HCT116 (cell line): ENCODE data around the gene PGRMC2. TPM values are rescaled to one million over a fixed set of nuclear protein-coding genes. Genes with fewer than 3 reads are reported as not detected.

ENCODE experiments used
- ATAC-seq: fragments of 200-7000 bp; cut with Tn5 transposase; 2 replicates; pipeline ENCODE4 v1.9.1; 2020; ENCODE audit warnings: mild to moderate bottlenecking, moderate library complexity
- BruUV-seq: library from RNA; stranded (reverse); fragments of 400-500 nt; replicated peaks from 2 replicates; lab custom pipeline; 2021; lab: Mats Ljungman, UMichigan
- CTCF ChIA-PET: fragments of 300-600 bp; sonication (Branson Sonifier 250); formaldehyde crosslinking; loops from one replicate; lab custom pipeline; 2021; ENCODE audit warnings: antibody characterized with exemption; lab: Charles Lee
- POLR2A ChIA-PET: fragments of 300-600, 350-600 bp; sonication (Branson Sonifier 250); formaldehyde crosslinking; loops from one replicate; lab custom pipeline; 2021; ENCODE audit warnings: antibody characterized with exemption; lab: Charles Lee
- RAD21 ChIA-PET, 2 experiments: fragments of 300-600 bp; sonication (Branson Sonifier 250); formaldehyde crosslinking; loops; one replicate each; lab custom pipeline; 2023; ENCODE audit warnings: low total read pairs in 2 of 2; ENCODE audit not compliant: uncharacterized antibody in 2 of 2, unreplicated experiment in 2 of 2, low non-redundant PET in 1 of 2; lab: Charles Lee
- DNase-seq: peaks from one replicate; pipeline ENCODE4 v3.0.0-alpha.2; 2010; ENCODE audit warnings: low read depth, low spot score
- H2AFZ ChIP-seq: fragments of 200-600 bp; shearing (Covaris generic), sonication (generic); 2 replicates; pipeline ENCODE4 v1.6.1; 2017; ENCODE audit warnings: low read depth, mixed run types, mixed read lengths, antibody characterized with exemption, low read length; ENCODE audit not compliant: poor library complexity, severe bottlenecking
- H3K27ac ChIP-seq: 2 replicates; pipeline ENCODE4 v1.5.1; 2012; ENCODE audit warnings: low read depth, low read length
- H3K27me3 ChIP-seq: fragments of 200-600 bp; sonication (generic); 2 replicates; pipeline ENCODE4 v1.6.1; 2016; ENCODE audit warnings: mixed run types, low read length, mixed read lengths; ENCODE audit not compliant: insufficient read depth
- H3K36me3 ChIP-seq, 2 experiments: fragments of 200-500 bp in 1 of 2; fragments of 200-600 bp in 1 of 2; sonication (Bioruptor generic) in 1 of 2; sonication (generic) in 1 of 2; 2 replicates each; pipeline versions ENCODE4 v1.5.1 to v1.6.1; 2014 to 2016; ENCODE audit warnings: low read length in 2 of 2, inconsistent platforms in 1 of 2, mixed read lengths in 1 of 2, mixed run types in 1 of 2; ENCODE audit not compliant: insufficient read depth in 2 of 2, control insufficient read depth in 1 of 2
- H3K4me1 ChIP-seq, 2 experiments: fragments of 200-600 bp in 1 of 2; sonication (generic) in 1 of 2; 2 replicates each; pipeline versions ENCODE4 v1.5.1 to v1.6.1; 2012 to 2017; ENCODE audit warnings: low read length in 2 of 2, inconsistent platforms in 1 of 2, mild to moderate bottlenecking in 1 of 2, mixed read lengths in 1 of 2, mixed run types in 1 of 2, moderate library complexity in 1 of 2; ENCODE audit not compliant: insufficient read depth in 2 of 2, control insufficient read depth in 1 of 2
- H3K4me2 ChIP-seq: fragments of 200-600 bp; sonication (generic); 2 replicates; pipeline ENCODE4 v1.6.1; 2017; ENCODE audit warnings: mixed run types, low read length, mixed read lengths
- H3K4me3 ChIP-seq, 2 experiments: fragments of 200-600 bp in 1 of 2; sonication (generic) in 1 of 2; replicated peaks in 1 of 2; 2 replicates each; pipeline ENCODE4 v1.5.1; 2011 to 2016; ENCODE audit warnings: low read length in 2 of 2, control low read depth in 1 of 2, low read depth in 1 of 2, mild to moderate bottlenecking in 1 of 2, mixed read lengths in 1 of 2, mixed run types in 1 of 2
- H3K79me2 ChIP-seq: fragments of 200-600 bp; sonication (generic); 2 replicates; pipeline ENCODE4 v1.6.1; 2017; ENCODE audit warnings: mild to moderate bottlenecking, mixed run types, low read length, moderate library complexity, mixed read lengths; ENCODE audit not compliant: insufficient read depth
- H3K9ac ChIP-seq: fragments of 200-600 bp; sonication (generic); 2 replicates; pipeline ENCODE4 v1.6.1; 2016; ENCODE audit warnings: low read length, mixed read lengths
- H3K9me2 ChIP-seq: fragments of 200-600 bp; sonication (generic), shearing (Covaris generic); 2 replicates; pipeline ENCODE4 v1.6.1; 2017; ENCODE audit warnings: mixed run types, mild to moderate bottlenecking, moderate library complexity; ENCODE audit not compliant: insufficient read depth
- H3K9me3 ChIP-seq, 2 experiments: fragments of 200-500 bp in 1 of 2; fragments of 200-600 bp in 1 of 2; sonication (Bioruptor generic) in 1 of 2; sonication (generic) in 1 of 2; 2 replicates each; pipeline ENCODE4 v1.6.1; 2014 to 2017; ENCODE audit warnings: low read length in 2 of 2, mixed read lengths in 2 of 2, inconsistent platforms in 1 of 2, low read depth in 1 of 2, mild to moderate bottlenecking in 1 of 2, mixed run types in 1 of 2, moderate library complexity in 1 of 2; ENCODE audit not compliant: control insufficient read depth in 1 of 2, insufficient read depth in 1 of 2
- H4K20me1 ChIP-seq: fragments of 200-600 bp; sonication (generic), shearing (Covaris generic); 2 replicates; pipeline ENCODE4 v1.6.1; 2017; ENCODE audit warnings: mixed run types, mild to moderate bottlenecking, moderate library complexity; ENCODE audit not compliant: insufficient read depth
- FOSL1 ChIP-seq: IDR thresholded peaks from 2 replicates; pipeline ENCODE4 v1.6.1; 2012; ENCODE audit warnings: low read depth
- JUND ChIP-seq: IDR thresholded peaks from 2 replicates; pipeline ENCODE4 v1.6.1; 2012
- RAD21 ChIP-seq: IDR thresholded peaks from 2 replicates; pipeline ENCODE4 v1.6.1; 2012; ENCODE audit warnings: low read depth, mild to moderate bottlenecking
- SIN3A ChIP-seq: IDR thresholded peaks from 2 replicates; pipeline ENCODE4 v1.6.1; 2012; ENCODE audit warnings: low read depth
- SRF ChIP-seq: IDR thresholded peaks from 2 replicates; pipeline ENCODE4 v1.6.1; 2012; ENCODE audit warnings: low read depth
- ZFX ChIP-seq: fragments of 450-650 bp; IDR thresholded peaks from 2 replicates; pipeline ENCODE4 v1.6.1; 2017
- ZNF274 ChIP-seq: fragments of 200-500 bp; sonication (Bioruptor generic); IDR thresholded peaks from 2 replicates; pipeline ENCODE4 v1.6.1; 2014; ENCODE audit warnings: mild to moderate bottlenecking, low read depth, low read length, inconsistent platforms
- intact Hi-C: fragments of 100-400 bp; cut with micrococcal nuclease; formaldehyde crosslinking; loops from 2 replicates; pipeline ENCODE4 v1.10.0; 2022
- total RNA-seq: library from RNA; stranded (reverse); gene quantifications from one replicate; pipeline ENCODE4 v1.2.1, GENCODE V29; 2021; ENCODE audit not compliant: unreplicated experiment
- TF ChIP-seq, protein P1 (sequence below): IDR thresholded peaks from 2 replicates; pipeline ENCODE4 v1.6.1; 2012

The PGRMC2 gene
- total RNA-seq, 1 experiment from 2014 or later = 52.3 TPM

- Histone ChIP-seq H3K9ac (no peak overlapping the region), H3K79me2 (no peaks in the 10 kb centered on the region), H4K20me1 (no peaks in the 10 kb centered on the region), H3K9me3 (no peaks in the 10 kb centered on the region), H3K36me3 (no peaks in the 10 kb centered on the region), H3K27ac (no peak overlapping the region), H3K4me2 (no peak overlapping the region), H3K9me2 (no peaks in the 10 kb centered on the region), H2AFZ (no peak overlapping the region), H3K4me1 (no peaks in the 10 kb centered on the region; a peak in 1 of 4 replicates), H3K4me3 (no peak overlapping the region), H3K27me3 (no peaks in the 10 kb centered on the region)
- no peak for TF ChIP-seq ZFX
- intact Hi-C loops = no loop called here
- ChIA-PET POLR2A (no interaction called here), RAD21 (no interaction called here), CTCF (no interaction called here)
- no TSS peak for BruUV-seq
- no peak for DNase-seq
- ATAC-seq = no peak
Measured at GRCh38 chr4:128315756-128316520, 28.3 kb upstream of the PGRMC2 start.

GRCh38 chr4:128311659-128312403 is 24.2 kb upstream of the PGRMC2 start:
- no TSS peak for BruUV-seq
- intact Hi-C loops = no loop called here
- Histone ChIP-seq H3K9me2 (no peaks in the 10 kb centered on the region), H3K4me1 (no peaks in the 10 kb centered on the region; a peak in 1 of 4 replicates), H2AFZ (no peak overlapping the region), H3K4me2 (no peak overlapping the region), H3K27me3 (no peaks in the 10 kb centered on the region), H3K4me3 (no peak overlapping the region), H3K9ac (no peak overlapping the region), H4K20me1 (no peaks in the 10 kb centered on the region), H3K27ac (no peak overlapping the region), H3K9me3 (no peaks in the 10 kb centered on the region), H3K79me2 (no peaks in the 10 kb centered on the region), H3K36me3 (no peaks in the 10 kb centered on the region)
- POLR2A ChIA-PET = no interaction called here
- no peak for DNase-seq
- CTCF ChIA-PET = no interaction called here
- TF ChIP-seq JUND (no peak), RAD21 (no peak), SRF (no peak), SIN3A (no peak), FOSL1 (no peak), ZNF274 (no peak)
- TF ChIP-seq, protein P1, sequence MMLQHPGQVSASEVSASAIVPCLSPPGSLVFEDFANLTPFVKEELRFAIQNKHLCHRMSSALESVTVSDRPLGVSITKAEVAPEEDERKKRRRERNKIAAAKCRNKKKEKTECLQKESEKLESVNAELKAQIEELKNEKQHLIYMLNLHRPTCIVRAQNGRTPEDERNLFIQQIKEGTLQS = no peak
- RAD21 ChIA-PET = no interaction called here
- ATAC-seq = no peak
